Upper lobe of left lung (tissue), 4 donors: ENCODE data around the gene TMEM117.

Experiments used
- EP300 ChIP-seq, 4 donors: sonication (generic); formaldehyde crosslinking; IDR thresholded peaks; one replicate each; pipeline ENCODE4 v1.5.1; 2017; ENCODE audit warnings: antibody characterized with exemption in 4 of 4, control low read depth in 2 of 4
- POLR2A ChIP-seq, 4 donors: fragments of 450-650 bp; IDR thresholded peaks; one replicate each; pipeline ENCODE4 v1.5.1; 2016 to 2017; ENCODE audit warnings: antibody characterized with exemption in 4 of 4, mild to moderate bottlenecking in 2 of 4
- POLR2AphosphoS5 ChIP-seq, 2 donors: sonication (generic); formaldehyde crosslinking; IDR thresholded peaks; one replicate each; pipeline ENCODE4 v1.5.1; 2017; ENCODE audit warnings: antibody characterized with exemption in 2 of 2
- TF ChIP-seq, protein P1 (sequence below), 6 experiments: fragments of 450-650 bp in 4 of 6; fragments of 200-600 bp in 2 of 6; sonication (generic) in 2 of 6; IDR thresholded peaks; one replicate each; pipeline ENCODE4 v1.5.1; 2016 to 2019; ENCODE audit warnings: antibody characterized with exemption in 6 of 6

GRCh38 chr12:44370982-44371381 is 535.1 kb downstream of the TMEM117 start:
- TF ChIP-seq, protein P1, sequence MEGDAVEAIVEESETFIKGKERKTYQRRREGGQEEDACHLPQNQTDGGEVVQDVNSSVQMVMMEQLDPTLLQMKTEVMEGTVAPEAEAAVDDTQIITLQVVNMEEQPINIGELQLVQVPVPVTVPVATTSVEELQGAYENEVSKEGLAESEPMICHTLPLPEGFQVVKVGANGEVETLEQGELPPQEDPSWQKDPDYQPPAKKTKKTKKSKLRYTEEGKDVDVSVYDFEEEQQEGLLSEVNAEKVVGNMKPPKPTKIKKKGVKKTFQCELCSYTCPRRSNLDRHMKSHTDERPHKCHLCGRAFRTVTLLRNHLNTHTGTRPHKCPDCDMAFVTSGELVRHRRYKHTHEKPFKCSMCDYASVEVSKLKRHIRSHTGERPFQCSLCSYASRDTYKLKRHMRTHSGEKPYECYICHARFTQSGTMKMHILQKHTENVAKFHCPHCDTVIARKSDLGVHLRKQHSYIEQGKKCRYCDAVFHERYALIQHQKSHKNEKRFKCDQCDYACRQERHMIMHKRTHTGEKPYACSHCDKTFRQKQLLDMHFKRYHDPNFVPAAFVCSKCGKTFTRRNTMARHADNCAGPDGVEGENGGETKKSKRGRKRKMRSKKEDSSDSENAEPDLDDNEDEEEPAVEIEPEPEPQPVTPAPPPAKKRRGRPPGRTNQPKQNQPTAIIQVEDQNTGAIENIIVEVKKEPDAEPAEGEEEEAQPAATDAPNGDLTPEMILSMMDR (IDR thresholded peaks at IDR 0.05) = no peak
- TF ChIP-seq POLR2A (IDR thresholded peaks at IDR 0.05) (no peak), POLR2AphosphoS5 (IDR thresholded peaks at IDR 0.05) (no peak), EP300 (IDR thresholded peaks at IDR 0.05) (no peak)
